ENCODE data around the gene NUP214.

Gene NUP214

DNA sequence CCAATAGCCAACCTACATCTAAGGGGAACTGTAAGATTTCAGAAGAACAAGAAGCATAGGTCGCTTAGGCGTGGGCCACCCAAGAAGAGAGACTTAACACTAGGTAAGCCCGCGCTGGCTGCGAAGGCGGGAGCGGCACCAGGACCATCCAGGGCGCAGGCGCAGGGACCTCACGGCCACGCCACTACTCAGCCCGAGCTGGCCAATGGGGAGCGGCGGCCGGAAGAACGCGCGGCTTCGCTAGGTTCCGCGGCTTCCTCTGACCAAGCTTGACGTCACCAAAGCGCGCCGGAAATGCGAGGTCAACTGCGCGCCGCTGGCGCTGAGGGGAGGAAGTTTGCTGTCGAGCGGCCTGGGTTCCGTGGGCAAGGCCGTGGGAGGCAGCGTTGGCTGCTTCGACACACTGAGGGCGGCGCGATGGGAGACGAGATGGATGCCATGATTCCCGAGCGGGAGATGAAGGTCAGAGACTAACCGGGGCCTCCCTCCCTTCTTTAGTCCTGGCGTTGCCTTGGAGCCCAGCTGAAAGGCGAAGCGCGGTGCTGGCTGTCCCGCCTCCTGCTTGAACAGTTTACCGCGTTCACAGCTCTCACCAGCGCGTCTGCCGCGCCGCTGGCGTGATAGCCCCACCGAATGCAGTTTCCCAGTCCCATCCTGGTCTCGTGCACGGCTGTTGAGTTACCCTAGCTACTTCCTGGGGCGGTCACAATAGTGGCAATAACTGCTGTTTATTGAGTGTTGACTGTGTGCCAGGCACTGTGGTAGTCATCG, at the start of gene NUP214:
Gene NUP214, plus strand, starts transcription at position 299 of the 771 bp plus-strand sequence. Its CDS starts 119 bp downstream, at position 418.
- peak; percentile 96 for DNase-seq (ENCODE audit: low read depth, low spot score)

- DNase-seq (ENCODE audit: low read depth, low spot score) = no peak
Observed at GRCh38 chr9:131076347-131077195, 48.8 kb upstream of the NUP214 start.

DNA sequence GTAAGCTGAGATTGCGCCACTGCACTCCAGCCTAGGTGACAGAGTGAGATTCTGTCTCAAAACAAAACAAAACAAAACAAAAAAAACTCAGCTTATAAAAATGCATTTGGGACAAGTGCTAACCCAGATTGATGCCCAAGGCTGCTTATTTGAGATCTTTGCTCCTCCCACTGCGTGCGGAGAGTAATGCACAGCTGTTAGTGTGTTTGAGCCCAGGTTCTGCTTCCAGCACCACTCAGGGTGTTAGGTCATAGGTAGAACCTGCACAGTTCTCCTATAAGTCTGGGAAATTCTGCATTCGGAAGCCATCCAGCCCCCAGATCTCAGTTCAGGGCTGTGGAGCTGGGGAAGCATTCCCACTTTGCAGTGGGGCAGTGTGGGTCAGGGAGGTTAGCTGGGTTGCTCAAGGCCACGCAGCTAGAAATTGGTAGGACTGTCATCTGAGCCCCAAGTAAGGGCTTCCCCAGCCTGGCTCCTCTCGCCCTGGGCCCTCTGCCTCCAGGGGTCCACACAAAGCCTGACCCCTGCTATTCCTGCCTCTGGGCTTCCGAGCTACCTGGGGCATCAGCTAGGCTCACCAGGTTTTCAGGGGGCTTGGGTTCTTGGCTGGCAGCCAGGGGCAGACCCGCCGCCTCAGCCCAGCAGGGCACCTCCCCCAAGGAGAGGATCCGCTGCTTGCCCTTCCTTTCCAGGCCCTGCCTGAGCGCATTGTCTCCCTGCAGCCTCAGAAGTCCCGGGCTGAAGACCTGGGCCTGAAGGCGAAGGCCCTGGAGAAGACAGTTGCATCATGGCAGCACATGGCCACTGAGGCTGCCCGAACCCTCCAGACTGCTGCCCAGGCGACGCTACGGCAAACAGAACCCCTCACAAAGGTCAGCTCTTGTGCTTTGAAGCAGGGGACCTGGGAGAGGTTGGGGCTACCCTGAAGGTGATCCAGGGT, 46.7 kb upstream of the NUP214 start:
- no peak for DNase-seq (ENCODE audit: low read depth, low spot score)

- DNase-seq (ENCODE audit: low read depth, low spot score) = no peak
Observed at GRCh38 chr9:131080589-131080988, 44.8 kb upstream of the NUP214 start.

- no peak for DNase-seq (ENCODE audit: low read depth, low spot score)
Observed at GRCh38 chr9:131081868-131082267, 43.5 kb upstream of the NUP214 start.

- DNase-seq (ENCODE audit: low read depth, low spot score) = no peak
Observed at GRCh38 chr9:131082774-131083512, 42.4 kb upstream of the NUP214 start.

DNA sequence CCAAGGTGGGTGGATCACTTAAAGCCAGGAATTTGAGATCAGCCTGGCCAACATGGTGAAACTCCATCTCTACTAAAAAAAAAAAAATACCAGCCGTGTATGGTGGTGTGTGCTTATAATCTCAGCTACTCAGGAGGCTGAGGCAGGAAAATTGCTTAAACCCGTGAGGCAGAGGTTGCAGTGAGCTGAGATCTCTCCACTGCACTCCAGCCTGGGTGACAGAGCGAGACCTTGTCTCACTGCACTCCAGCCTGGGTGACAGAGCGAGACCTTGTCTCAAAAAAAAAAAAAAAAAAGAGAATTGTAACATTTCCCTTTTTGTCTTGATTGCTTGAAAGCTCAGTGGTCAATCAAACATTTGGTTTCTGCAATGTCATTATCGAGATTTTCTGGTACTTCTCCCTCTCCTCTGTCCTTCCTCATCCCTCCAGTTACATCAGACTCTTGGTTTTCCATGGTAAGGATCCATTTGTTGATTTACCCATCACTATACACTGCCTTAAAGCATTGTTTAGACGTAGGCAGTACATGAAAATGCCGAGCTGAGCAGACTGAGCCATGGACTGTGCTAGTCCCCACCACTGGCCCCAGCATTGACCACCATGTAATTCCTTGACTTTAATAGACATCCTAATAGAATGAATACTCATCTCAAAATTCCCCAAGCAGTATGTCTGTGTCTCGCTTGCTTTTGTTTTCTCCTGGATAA, 40.6 kb upstream of the NUP214 start:
- DNase-seq (ENCODE audit: low read depth, low spot score) = no peak

- DNase-seq (ENCODE audit: low read depth, low spot score) = no peak
Observed at GRCh38 chr9:131085370-131086122, 39.8 kb upstream of the NUP214 start.

GRCh38 chr9:131087354-131087893, 38.0 kb upstream of the NUP214 start:
- no peak for DNase-seq (ENCODE audit: low read depth, low spot score)

DNA sequence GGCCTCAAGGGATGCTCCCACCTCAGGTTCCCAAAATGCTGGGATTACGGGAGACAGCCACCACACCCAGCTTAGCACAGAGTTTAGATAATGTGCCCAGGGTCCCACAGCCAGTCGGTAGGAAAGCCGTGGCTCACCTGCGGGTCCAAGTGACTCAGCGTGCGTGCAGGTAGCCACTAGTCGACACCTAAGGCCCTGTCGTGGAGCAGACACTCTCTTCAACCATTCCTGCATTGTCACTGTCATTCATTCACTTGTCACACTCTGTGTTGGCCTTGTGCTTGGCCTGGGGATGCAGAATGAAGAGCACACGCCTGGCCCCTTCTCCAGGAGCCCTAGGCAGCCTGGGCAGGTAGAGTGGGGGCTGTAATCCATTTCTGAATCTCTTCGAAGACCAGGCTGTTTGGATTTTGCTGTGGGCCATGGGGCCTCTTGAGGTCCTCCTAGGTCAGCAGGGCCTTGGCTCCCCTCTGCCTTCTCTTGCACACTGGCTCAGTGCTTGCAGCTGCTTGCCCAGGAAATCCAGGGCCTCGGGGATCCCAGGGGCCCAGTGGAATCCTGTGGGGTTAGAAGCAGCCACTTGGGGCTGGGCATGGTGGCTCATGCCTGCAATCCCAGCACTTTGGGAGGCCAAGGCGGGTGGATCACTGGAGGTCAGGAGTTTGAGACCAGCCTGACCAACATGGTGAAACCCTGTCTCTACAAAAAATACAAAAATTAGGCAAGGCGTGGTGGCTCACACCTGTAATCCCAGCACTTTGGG, 35.2 kb upstream of the NUP214 start:
- no peak for DNase-seq (ENCODE audit: low read depth, low spot score)

DNA sequence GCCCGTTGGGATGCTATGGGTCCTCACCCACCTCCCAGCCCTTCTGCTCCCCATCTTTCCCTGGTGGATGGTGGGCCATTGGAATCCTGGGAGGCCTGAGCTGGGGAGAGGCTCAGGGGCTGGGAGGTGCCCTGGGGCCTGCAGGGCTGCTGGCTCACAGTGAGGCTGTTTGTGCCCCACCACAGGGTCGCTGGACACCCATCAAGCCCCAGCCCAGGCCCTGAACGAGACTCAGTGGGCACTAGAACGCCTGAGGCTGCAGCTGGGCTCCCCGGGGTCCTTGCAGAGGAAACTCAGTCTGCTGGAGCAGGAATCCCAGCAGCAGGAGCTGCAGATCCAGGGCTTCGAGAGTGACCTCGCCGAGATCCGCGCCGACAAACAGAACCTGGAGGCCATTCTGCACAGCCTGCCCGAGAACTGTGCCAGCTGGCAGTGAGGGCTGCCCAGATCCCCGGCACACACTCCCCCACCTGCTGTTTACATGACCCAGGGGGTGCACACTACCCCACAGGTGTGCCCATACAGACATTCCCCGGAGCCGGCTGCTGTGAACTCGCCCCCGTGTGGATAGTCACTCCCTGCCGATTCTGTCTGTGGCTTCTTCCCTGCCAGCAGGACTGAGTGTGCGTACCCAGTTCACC, 33.9 kb upstream of the NUP214 start:
- no peak for DNase-seq (ENCODE audit: low read depth, low spot score)

- DNase-seq (ENCODE audit: low read depth, low spot score) = no peak
Observed at GRCh38 chr9:131092030-131092429, 33.4 kb upstream of the NUP214 start.

GRCh38 chr9:131092548-131093440, 32.6 kb upstream of the NUP214 start:
- no peak for DNase-seq (ENCODE audit: low read depth, low spot score)

- no peak for DNase-seq (ENCODE audit: low read depth, low spot score)
Observed at GRCh38 chr9:131094015-131094414, 31.4 kb upstream of the NUP214 start.

DNA sequence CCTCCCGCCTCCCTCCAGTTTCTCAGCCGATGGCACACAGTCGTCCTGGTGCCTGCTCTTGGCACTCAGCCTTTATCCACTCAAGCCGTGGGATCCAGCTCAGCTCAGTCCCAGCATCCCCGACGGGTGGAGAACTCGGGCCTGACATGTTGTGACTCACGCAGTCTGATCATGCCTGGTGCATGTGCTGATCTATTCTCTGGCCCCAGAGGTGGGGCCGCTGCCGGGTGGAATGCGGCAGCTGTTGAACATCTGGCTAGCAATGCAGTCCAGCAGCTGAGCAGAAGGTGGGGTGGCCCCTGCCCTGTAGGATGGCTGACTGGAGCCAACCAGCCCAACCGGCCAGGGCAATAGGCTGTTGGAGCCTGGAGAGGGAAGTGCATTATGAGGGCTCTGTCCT, 30.8 kb upstream of the NUP214 start:
- DNase-seq (ENCODE audit: low read depth, low spot score) = no peak

DNA sequence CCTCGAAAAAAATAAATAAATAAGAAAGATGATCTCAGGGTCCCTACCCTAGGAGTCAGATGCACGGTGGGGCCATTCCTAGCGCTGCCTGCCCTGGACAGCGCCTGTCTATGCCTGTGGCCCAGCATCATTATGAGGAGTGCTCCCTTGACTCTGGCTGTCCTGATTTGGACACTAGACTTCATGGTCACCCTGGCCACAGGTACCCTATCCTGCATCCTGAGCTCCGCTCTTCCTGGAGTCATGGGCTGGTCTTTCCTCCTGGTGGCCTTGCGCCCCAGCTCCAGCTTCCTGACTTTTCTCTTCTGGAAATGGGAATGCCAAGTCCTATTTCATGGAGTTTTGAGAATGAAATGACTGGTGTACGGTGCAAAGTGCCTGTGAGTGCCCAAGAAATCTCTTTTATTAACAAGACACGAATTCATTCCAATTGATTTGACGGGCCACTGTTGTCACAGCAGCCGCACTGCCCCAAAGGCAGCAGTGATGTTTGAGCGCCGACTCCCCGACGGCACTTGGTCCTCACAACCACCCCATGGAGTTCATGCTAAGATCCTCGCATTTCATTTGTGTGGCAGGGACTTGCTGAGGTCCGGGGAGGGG, 29.6 kb upstream of the NUP214 start:
- DNase-seq (ENCODE audit: low read depth, low spot score) = no peak
